Right ventricle myocardium superior (tissue), 1 donor: ENCODE measurements around the gene DLGAP1. TPM values are rescaled to one million over a fixed set of nuclear protein-coding genes. Genes with fewer than 3 reads are reported as not detected.
"Not testable (repeated sequence)": the region's sequence is repeated elsewhere in the genome, so short reads cannot be mapped to it uniquely, and the experiment has no call there.

Source experiments
- ATAC-seq: fragments of 200-7000 bp; cut with Tn5 transposase; one replicate; pipeline ENCODE4 v1.9.1; 2020; ENCODE audit warnings: mild to moderate bottlenecking; ENCODE audit not compliant: poor library complexity
- DNase-seq: peaks from one replicate; pipeline ENCODE4 v3.0.0-alpha.2; 2020
- intact Hi-C: fragments of 100-400 bp; cut with DNase I; formaldehyde crosslinking; loops from one replicate; pipeline ENCODE4 v1.11.2; 2022
- total RNA-seq: library from RNA; stranded (reverse); fragmentation: NEBNext Ultra II Directional; extraction: Animal tissue kit (Norgen Biotek cat#: 25700); gene quantifications from one replicate; pipeline ENCODE4 v1.2.1, GENCODE V29; 2021
- donor health status: DM: no; HTN: yes; CAD: no; lungs with severe emphysema.

Gene DLGAP1
- total RNA-seq, 1 donor from 2014 or later: 0.08 TPM

DNA sequence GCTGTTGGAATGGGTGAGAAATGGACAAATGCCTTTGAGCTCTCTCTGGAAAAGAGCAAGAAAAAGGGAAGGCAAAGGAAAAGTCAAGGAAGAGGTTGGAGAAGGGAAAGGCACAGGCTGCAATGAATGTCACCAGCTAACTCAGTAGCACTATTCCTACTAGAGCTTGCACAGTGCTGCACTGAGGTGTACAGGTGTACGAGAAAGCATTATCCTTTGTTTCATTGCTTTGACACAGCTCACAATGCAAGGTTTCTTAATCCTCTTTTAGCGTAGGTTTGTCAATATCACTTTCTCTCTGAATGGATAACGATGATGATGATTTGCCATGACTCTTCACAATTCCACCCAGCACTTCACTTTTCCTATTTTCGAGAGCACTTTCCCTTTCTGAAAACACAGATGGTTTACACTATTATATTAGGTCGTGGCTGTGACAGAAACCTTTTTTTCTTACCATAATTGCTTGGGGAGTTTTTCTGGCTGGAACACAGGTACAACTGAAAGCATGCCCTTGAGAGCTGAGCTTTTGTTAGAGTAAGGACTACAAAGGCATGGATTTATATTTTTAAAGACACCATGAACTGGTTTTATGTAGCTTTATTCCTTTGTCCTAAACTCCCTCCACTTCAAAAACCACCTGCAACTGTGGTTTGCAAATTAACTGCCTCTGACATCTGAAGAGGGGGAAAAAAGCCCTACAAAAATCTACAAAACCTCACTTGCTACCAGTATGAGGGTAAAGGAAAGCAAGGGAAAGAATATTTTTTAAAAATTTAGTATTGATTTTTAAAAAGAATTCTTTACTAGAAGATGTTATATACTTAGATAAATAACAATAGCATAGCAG, 739.7 kb downstream of the DLGAP1 start:
- intact Hi-C loops: no loop called here
- DNase-seq (no peak), ATAC-seq (no peak)

DNA sequence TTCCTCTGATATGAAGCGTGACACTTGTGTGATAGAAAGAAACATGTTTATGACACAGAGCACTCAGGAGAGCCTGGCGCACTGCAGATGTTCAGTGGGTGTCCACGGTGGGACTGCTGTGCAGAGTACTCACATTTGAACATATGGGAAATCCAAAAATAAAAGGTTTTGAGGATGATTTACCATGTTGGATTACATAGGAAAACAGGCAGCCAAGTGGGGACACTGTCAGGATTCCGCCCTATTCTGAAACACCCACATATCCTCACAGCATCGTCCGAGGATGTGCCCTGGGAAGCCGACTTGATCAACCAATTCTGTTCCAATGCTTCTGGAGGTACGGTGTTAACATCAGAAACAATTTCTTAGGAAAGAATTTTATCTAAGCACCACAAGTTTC, 741.4 kb downstream of the DLGAP1 start:
- intact Hi-C loops: no loop called here
- ATAC-seq (no peak), DNase-seq (no peak)

GRCh38 chr18:3713166-3713565, 741.9 kb downstream of the DLGAP1 start:
- intact Hi-C loops: no loop called here
- ATAC-seq (no peak), DNase-seq (no peak)

DNA sequence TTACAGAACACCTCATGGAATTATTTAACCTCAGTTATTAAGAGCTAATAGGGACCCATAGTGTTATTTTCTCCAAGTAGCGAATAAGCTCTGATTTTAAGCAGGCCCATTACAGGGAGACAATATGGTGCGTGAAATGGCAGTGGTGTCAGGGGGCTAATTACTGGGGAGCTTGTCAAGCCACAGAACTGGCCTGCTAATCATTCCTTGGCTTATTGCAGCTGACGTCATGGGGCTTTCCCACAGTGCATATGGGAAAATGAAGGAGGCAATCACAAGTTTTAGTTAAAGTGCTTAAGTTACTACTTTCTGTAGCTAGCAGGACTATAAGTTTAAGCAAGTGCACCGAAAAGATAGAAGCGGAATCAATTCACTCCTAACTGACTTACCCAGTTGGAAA, 742.6 kb downstream of the DLGAP1 start:
- no peak for ATAC-seq
- no peak for DNase-seq
- intact Hi-C loops: no loop called here

GRCh38 chr18:3710712-3711301, 744.3 kb downstream of the DLGAP1 start:
- DNase-seq: peak; percentile 67
- ATAC-seq: peak; percentile 75
- intact Hi-C loops: no loop called here

- ATAC-seq (no peak), DNase-seq (no peak)
- intact Hi-C loops: loop anchor here (10.0 kb wide), 1 partner anchor 286 kb away; no protein-coding TSS in a partner anchor
These were observed 745.9 kb downstream of the DLGAP1 start for GRCh38 chr18:3709205-3709604.

GRCh38 chr18:3706279-3707097, 748.6 kb downstream of the DLGAP1 start:
- intact Hi-C loops: loop anchor here (10.0 kb wide), 1 partner anchor 288 kb away; no protein-coding TSS in a partner anchor
- no peak for DNase-seq
- no peak for ATAC-seq

GRCh38 chr18:3704556-3705344, 750.4 kb downstream of the DLGAP1 start:
- DNase-seq (no peak), ATAC-seq (peak; percentile 47)
- intact Hi-C loops: loop anchor here (10.0 kb wide), 1 partner anchor 290 kb away; no protein-coding TSS in a partner anchor

DNA sequence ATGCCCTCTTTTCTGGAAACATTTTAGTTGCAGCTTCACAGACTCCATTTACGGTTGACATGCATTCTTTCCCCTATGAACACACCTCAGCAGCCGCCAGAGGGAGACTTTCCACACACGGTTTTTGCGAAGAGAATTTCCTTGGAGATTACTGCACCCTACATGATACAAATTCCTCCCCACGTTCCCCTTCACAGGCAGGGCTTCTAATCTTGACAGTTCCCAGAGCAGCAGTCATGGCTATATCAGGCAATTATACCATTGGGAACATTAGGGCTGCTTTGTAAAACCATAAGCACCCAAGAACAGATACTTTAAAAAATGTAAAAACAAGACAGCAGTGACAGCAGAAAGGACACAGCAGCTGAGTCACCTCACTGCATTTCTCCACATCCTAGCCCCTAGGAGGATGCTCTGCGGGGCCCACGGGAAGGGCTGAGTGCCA, 751.4 kb downstream of the DLGAP1 start:
- DNase-seq (peak; percentile 64), ATAC-seq (peak; percentile 91)
- intact Hi-C loops: loop anchor here (10.0 kb wide), 1 partner anchor 291 kb away; no protein-coding TSS in a partner anchor

DNA sequence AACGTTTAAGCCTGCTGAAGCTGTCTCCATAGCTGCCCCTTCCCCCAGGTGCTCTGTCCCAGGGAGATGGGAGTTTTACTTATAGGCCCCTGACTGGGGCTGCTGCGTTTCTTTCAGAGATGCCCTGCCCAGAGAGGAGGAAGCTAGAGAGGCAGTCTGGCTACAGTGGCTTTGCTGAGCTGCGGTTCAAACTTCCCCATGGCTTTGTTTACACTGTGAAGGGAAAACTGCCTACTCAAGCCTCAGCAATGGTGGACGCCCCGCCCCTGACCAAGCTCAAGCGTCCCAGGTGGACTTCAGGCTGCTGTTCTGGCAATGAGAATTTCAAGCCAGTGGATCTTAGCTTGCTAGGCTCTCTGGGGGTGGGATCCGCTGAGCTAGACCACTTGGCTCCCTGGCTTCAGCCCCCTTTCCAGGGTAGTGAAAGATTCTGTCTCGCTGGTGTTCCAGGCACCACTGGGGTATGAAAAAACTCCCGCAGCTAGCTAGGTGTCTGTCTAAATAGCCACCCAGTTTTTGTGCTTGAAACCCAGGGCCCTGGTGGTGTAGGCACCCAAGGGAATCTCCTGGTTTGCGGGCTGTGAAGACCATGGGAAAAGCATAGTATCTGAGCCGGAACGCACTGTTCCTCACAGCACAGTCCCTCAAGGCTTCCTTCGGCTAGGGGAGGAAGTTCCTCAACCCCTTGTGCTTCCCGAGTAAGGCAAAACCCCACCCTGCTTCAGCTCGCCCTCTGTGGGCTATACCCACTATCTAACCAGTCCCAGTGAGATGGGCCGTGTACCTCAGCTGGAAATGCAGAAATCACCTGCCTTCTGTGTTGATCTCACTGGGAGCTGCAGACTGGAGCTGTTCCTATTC, 755.2 kb downstream of the DLGAP1 start:
- ATAC-seq (peak; percentile 67), DNase-seq (peak; percentile 72)
- intact Hi-C loops: loop anchor here (10.0 kb wide), 1 partner anchor 295 kb away; no protein-coding TSS in a partner anchor

DNA sequence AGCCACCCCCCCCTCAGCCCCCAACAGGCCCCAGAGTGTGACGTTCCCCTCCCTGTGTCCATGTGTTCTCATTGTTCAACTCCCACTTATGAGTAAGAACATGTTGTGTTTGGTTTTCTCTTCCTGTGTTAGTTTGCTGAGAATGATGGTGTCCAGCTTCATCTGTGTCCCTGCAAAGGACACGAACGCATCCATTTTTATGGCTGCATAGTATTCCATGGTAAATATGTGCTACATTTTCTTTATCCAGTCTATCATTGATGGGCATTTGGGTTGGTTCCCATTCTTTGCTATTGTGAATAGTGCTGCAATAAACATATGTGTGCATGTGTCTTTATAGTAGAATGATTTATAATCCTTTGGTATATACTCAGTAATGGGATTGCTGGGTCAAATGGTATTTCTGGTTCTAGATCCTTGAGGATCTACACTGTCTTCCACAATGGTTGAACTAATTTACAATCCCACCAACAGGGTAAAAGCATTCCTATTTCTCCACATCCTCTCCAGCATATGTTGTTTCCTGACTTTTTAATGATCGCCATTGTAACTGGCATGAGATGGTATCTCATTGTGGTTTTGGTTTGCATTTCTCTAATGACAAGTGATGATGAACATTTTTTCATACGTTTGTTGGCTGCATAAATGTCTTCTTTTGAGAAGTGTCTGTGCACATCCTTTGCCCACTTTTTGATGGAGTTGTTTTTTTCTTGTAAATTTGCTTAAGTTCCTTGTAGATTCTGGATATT, 760.9 kb downstream of the DLGAP1 start:
- intact Hi-C loops, DNase-seq, ATAC-seq: not testable (repeated sequence)

- intact Hi-C loops: no loop called here
- DNase-seq (no peak), ATAC-seq (no peak)
These were observed 761.7 kb downstream of the DLGAP1 start for GRCh38 chr18:3693410-3693809.

DNA sequence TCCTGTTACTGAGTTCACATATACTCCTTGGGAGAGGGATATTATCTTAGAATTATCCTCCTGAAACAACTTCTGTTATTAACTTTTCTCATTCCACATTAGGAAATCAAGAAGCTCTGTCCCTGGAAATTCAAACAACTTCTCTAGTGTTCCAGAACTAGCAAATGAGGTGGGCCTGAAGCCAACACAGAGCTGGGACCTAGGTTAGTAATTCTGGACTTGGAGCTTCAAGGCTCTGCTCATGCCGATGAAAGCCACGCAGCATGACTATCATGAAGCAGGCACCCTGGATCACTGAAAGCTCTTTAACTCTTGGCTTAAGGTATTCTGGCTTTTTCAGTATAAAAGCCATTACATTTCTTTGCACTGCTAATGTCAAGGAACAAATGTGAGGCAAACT, 762.4 kb downstream of the DLGAP1 start:
- ATAC-seq: no peak
- DNase-seq: no peak
- intact Hi-C loops: no loop called here

- no peak for ATAC-seq
- intact Hi-C loops: no loop called here
These were observed 762.9 kb downstream of the DLGAP1 start for GRCh38 chr18:3692113-3692621.

DNA sequence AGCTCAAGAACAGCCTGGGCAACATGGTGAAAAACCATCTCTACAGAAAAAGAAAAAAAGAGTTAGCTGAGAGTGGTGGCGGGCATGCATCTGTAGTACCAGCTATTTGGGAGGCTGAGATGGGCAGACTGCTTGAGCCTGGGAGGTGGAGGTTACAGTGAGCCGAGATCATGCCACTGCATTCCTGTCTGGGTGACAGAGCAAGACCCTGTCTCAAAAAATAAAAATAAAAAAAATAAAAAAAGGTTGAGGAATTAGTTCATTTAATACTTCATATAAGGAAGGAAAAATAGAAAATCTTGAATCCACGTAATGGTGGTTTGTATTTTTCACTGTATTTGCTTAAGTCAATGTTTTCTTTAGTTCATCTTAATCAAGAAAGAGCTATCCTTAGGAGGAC, 763.4 kb downstream of the DLGAP1 start:
- no peak for ATAC-seq
- intact Hi-C loops: no loop called here
- no peak for DNase-seq

More at GRCh38 chr18:3692113-3692621, 762.9 kb downstream of the DLGAP1 start:
- no peak for DNase-seq

DNA sequence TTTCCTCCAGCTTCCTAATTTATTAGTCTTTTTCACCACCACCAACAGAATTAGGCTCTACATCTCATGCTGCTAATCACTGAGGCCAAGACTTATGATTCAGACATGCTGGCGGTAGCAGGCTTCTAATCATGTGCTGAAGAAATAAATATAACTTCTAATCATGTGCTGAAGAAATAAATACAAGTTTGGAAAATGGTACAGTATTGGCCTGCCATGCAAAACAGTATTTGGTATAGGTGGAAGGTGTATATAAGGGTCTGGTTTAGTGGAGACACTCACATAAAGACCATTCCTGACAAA, 764.4 kb downstream of the DLGAP1 start:
- no peak for ATAC-seq
- intact Hi-C loops: no loop called here
- DNase-seq: no peak
